Hypothalamus (tissue), 51 donors: ENCODE data around the gene CDKAL1.

Experiments
- DNase-seq, 51 donors: peaks; one replicate each; lab custom pipeline; 2025; lab: John Stamatoyannopoulos, UW

Gene CDKAL1

GRCh38 chr6:20997143-20997769 lies 463.0 kb downstream of the CDKAL1 start:
- DNase-seq = no peak

- no peak for DNase-seq
Measured at GRCh38 chr6:20997770-20998147, 463.5 kb downstream of the CDKAL1 start.

GRCh38 chr6:20998748-20999448 lies 464.6 kb downstream of the CDKAL1 start:
- DNase-seq = no peak

GRCh38 chr6:21000331-21000801 lies 466.1 kb downstream of the CDKAL1 start:
- DNase-seq = no peak

GRCh38 chr6:21001736-21002135 lies 467.5 kb downstream of the CDKAL1 start:
- no peak for DNase-seq

GRCh38 chr6:21003780-21004541 lies 469.7 kb downstream of the CDKAL1 start:
- DNase-seq = no peak

GRCh38 chr6:21005816-21006570 lies 471.7 kb downstream of the CDKAL1 start:
- no peak for DNase-seq

- no peak for DNase-seq
Measured at GRCh38 chr6:21019614-21020013, 485.4 kb downstream of the CDKAL1 start.

- no peak for DNase-seq
Measured at GRCh38 chr6:21022343-21023107, 488.3 kb downstream of the CDKAL1 start.

- DNase-seq = no peak
Measured at GRCh38 chr6:21023210-21023609, 489.0 kb downstream of the CDKAL1 start.

GRCh38 chr6:21024616-21025015 lies 490.4 kb downstream of the CDKAL1 start:
- DNase-seq = no peak

- no peak for DNase-seq
Measured at GRCh38 chr6:21026576-21027273, 492.5 kb downstream of the CDKAL1 start.

- DNase-seq = no peak
Measured at GRCh38 chr6:21027507-21027906, 493.2 kb downstream of the CDKAL1 start.

GRCh38 chr6:21031182-21031581 lies 496.9 kb downstream of the CDKAL1 start:
- no peak for DNase-seq

- no peak for DNase-seq
Measured at GRCh38 chr6:21033084-21033483, 498.8 kb downstream of the CDKAL1 start.

- DNase-seq = no peak
Measured at GRCh38 chr6:21033575-21034026, 499.3 kb downstream of the CDKAL1 start.

- no peak for DNase-seq
Measured at GRCh38 chr6:21034345-21034744, 500.1 kb downstream of the CDKAL1 start.

GRCh38 chr6:21037453-21037852 lies 503.2 kb downstream of the CDKAL1 start:
- DNase-seq = no peak

GRCh38 chr6:21039926-21040325 lies 505.7 kb downstream of the CDKAL1 start:
- DNase-seq = no peak
